SU-DHL-6 (cell line): Measurements from ENCODE around the gene MGAT5.

Experiments
- CTCF ChIP-seq: fragments of 200-600 bp; sonication (generic); IDR thresholded peaks from one replicate; pipeline ENCODE4 v1.5.1; 2017; ENCODE audit warnings: antibody characterized with exemption, mild to moderate bottlenecking, low read length, moderate library complexity; ENCODE audit not compliant: insufficient read depth, poor library complexity, severe bottlenecking
- EZH2phosphoT487 ChIP-seq: fragments of 200-600 bp; sonication (generic), shearing (Covaris generic); conservative IDR thresholded peaks from 2 replicates; pipeline ENCODE4 v1.6.1; 2018; ENCODE audit warnings: mild to moderate bottlenecking, antibody characterized with exemption, low read length, moderate library complexity, mixed read lengths

GRCh38 chr2:134498654-134499053 is 244.8 kb downstream of the MGAT5 start:
- TF ChIP-seq CTCF (no peak), EZH2phosphoT487 (no peak)
